ENCODE measurements around the gene CDK16.

CDK16 gene

DNA sequence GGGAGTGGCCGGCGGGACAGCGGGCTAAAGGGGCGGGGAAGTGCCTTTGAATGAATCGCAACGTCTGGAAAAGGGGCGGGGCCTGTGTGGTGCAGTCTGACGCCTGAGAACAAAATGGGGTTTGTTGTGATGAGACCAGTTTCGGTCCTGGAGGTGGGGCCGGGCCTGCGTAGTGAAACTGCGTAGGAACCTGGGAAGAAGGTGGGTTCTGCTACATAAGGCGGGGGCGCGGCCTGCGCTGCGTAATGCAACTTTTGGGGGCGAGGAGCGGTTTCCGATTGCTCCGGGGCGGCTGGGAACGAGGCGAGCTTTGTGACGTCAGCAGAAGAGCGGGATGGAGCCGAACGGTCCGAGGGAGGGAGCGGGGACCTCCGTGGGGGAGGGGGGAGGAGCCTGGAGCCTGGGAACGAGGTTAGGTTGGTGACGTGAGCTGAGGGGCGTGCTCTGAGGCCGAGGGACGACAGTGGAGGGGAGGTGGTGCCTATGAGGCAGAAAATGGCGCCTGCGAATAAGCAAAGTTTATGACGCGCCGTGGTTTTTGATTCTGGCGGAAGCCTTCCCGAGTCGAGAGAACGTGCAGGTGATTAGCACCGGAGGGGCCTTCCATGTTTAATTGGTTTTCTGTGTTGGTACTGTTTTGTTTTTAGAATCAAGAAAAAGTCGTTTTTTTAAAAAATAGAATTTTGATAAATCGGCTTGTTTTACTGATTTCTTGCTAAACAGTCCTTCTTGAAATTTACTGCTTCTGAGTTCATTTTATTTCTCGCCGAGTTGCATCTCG, 15.0 kb downstream of the CDK16 start:
- Mint-ChIP-seq H3K27ac (peak overlapping the region; percentile 98), H3K36me3 (peaks cover 22% of the 10 kb centered on the region), H3K27me3 (no peaks in the 10 kb centered on the region), H3K4me1 (peaks cover 27% of the 10 kb centered on the region), H3K9me3 (no peaks in the 10 kb centered on the region), H3K4me3 (peak overlapping the region; percentile 88)
- CTCF ChIA-PET: no interaction called here
- peak; percentile 94 for DNase-seq

DNA sequence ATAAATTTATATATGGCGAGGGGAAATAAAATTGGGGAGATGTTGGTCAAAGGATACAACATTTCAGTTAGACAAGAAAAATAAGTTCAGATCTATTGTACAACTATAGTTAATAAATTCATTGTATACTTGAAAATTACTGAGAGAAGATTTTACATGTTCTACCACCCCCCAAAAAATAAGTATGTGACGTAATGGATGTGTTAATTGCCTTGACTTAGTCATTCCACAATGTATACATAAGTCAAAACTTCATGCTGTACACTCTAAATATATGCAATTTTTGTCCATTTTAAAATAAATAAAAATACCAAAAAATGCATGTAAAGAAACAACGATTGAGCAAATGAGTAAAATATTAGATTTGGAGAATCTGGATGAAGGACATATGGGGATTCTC, 16.1 kb downstream of the CDK16 start:
- Mint-ChIP-seq H3K27ac (peak overlapping the region; percentile 82), H3K4me1 (peaks cover 27% of the 10 kb centered on the region), H3K4me3 (peak overlapping the region; percentile 60), H3K9me3 (no peaks in the 10 kb centered on the region), H3K36me3 (peaks cover 17% of the 10 kb centered on the region), H3K27me3 (no peaks in the 10 kb centered on the region)
- CTCF ChIA-PET: no interaction called here
- DNase-seq: no peak

DNA sequence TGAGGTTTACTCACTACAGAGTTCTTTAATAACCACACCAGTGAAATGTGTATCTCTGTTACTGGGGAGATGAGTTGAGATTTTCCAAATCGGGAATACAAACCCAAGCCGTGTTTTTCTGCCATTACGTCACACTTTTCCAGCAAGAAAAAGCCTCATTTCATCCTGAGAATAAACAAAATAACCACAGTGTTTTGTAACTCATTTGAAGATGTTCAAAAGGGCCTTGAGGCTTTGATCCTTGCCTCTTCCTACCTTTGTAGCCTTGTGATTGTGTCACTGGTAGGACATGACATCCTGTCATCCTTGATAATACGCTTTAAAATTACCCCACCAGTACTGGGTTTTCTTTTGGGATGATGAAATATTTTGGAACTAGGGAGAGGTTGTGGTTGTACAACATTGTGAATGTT, 17.2 kb downstream of the CDK16 start:
- CTCF ChIA-PET: interaction anchor here (0.7 kb wide), 1 partner anchor 146 kb away, joined by 3 read pairs; no protein-coding TSS in a partner anchor
- peak overlapping the region; percentile 4 for H3K27ac Mint-ChIP-seq
- peaks cover 27% of the 10 kb centered on the region for H3K4me1 Mint-ChIP-seq
- peaks cover 18% of the 10 kb centered on the region for H3K36me3 Mint-ChIP-seq
- no peaks in the 10 kb centered on the region for H3K27me3 Mint-ChIP-seq
- DNase-seq: no peak
- H3K9me3 Mint-ChIP-seq: no peaks in the 10 kb centered on the region
- peak overlapping the region; percentile 34 for H3K4me3 Mint-ChIP-seq

DNA sequence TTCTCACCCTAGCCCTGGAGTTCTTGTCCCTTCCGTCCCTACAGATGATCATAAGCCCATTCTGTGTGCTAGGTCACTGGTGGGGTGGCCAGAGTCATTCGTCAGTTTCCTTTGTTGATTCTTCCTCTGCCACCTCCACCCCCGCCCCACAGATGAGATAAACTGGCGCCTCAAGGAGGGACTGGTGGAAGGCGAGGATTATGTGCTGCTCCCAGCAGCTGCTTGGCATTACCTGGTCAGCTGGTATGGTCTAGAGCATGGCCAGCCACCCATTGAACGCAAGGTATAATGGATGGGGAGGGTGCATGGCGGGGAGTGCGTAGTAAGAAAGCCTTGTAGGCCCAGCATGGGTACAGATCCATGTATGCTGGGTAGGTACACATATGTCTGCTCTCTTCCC, 20.7 kb downstream of the CDK16 start:
- Mint-ChIP-seq H3K9me3 (no peaks in the 10 kb centered on the region), H3K27ac (no peak overlapping the region), H3K36me3 (peaks cover 28% of the 10 kb centered on the region), H3K27me3 (no peaks in the 10 kb centered on the region), H3K4me3 (no peak overlapping the region), H3K4me1 (peaks cover 16% of the 10 kb centered on the region)
- DNase-seq: no peak
- CTCF ChIA-PET: no interaction called here

DNA sequence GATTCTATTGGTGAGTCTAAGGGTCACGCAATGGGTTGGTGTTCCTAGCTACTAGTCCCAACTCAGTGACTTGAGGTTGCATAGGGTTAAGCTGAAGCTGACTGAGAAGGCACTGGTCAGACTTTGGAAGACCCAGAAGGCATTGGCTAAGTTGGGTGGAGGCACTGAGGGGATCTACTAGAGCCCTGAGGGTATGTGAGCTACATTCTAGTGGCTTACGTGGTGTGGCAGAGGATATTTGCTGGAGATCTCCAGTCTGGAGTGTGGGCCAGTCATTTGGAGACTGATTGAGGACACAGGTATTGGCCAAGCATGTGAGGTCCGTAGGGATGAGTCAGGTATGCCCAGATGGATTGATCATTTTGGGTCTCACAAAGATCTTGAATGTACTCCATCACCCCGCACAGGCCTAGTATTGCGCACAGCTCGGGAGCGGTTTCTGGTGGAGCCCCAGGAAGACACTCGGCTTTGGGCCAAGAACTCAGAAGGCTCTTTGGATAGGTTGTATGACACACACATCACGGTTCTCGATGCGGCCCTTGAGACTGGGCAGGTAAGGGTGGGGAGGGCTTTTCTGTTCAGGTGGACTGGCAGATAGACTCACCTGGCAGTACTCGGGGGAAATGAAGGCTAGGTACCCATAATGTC, 21.5 kb downstream of the CDK16 start:
- no peaks in the 10 kb centered on the region for H3K9me3 Mint-ChIP-seq
- H3K27ac Mint-ChIP-seq: no peak overlapping the region
- CTCF ChIA-PET: no interaction called here
- no peaks in the 10 kb centered on the region for H3K27me3 Mint-ChIP-seq
- H3K4me3 Mint-ChIP-seq: no peak overlapping the region
- no peak for DNase-seq
- H3K4me1 Mint-ChIP-seq: peaks cover 12% of the 10 kb centered on the region
- peaks cover 28% of the 10 kb centered on the region for H3K36me3 Mint-ChIP-seq

DNA sequence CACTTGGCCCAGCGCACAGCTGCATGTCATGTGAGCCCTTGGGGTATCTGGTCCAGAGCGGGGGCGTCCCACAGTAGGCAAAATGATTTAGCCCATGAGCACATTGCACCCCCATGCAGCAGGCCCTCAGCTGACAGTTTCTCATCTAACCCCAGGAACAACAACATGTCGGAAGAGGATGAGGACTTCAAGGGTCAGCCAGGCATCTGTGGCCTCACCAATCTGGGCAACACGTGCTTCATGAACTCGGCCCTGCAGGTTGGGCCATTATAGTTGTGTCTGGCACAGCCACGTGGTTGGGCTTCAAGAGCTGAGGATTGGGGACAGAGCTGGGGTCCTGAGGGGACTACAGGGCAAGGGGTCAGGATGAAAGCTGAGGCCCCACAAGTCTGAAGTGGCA, 22.1 kb downstream of the CDK16 start:
- CTCF ChIA-PET: no interaction called here
- DNase-seq: no peak
- Mint-ChIP-seq H3K4me1 (peaks cover 6% of the 10 kb centered on the region), H3K9me3 (no peaks in the 10 kb centered on the region), H3K27me3 (no peaks in the 10 kb centered on the region), H3K27ac (no peak overlapping the region), H3K4me3 (no peak overlapping the region), H3K36me3 (peaks cover 23% of the 10 kb centered on the region)

DNA sequence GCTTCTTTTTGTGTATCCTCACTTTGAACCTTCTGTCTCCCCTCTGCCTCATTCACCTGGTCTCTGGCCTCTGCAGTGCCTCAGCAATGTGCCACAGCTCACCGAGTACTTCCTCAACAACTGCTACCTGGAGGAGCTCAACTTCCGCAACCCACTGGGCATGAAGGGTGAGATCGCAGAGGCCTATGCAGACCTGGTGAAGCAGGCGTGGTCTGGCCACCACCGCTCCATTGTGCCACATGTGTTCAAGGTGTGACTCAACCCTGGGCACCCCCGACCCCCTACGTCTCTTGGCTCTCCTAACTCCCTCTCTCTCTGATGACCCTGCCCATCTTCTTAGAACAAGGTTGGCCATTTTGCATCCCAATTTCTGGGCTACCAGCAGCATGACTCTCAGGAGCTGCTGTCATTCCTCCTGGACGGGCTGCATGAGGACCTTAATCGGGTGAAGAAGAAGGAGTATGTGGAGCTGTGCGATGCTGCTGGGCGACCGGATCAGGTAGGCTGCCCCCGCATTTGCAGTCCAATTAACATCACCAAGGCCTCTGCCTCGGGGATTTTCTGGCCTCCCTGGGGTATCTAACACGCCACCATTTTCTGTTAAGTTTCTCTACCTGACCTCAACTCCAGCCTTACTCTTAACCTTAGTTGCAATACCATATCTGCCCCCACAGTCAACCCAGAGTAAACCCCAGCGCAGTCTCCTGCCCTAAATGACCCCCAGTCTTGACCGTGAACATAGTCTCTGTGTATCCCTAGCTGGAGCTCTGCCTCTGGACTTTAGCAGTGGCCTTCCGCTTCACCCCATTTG, 22.9 kb downstream of the CDK16 start:
- no peak overlapping the region for H3K4me3 Mint-ChIP-seq
- no peaks in the 10 kb centered on the region for H3K9me3 Mint-ChIP-seq
- no peaks in the 10 kb centered on the region for H3K27me3 Mint-ChIP-seq
- H3K27ac Mint-ChIP-seq: no peak overlapping the region
- H3K36me3 Mint-ChIP-seq: peaks cover 27% of the 10 kb centered on the region
- no peak for DNase-seq
- H3K4me1 Mint-ChIP-seq: no peaks in the 10 kb centered on the region
- CTCF ChIA-PET: no interaction called here

DNA sequence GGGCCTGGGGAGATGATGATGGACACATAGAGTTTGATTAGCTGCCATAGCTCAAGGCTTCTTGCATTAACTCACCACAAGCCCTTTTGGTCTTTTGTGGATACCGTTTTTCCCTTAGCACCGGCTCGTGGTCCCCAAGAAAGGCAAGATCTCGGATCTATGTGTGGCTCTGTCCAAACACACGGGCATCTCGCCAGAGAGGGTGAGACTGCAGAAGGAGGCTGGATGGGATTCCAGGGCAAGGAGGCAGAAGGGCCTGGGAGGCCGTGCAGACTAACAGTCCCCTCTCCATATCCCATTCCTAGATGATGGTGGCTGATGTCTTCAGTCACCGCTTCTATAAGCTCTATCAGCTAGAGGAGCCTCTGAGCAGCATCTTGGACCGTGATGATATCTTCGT, 23.8 kb downstream of the CDK16 start:
- Mint-ChIP-seq H3K9me3 (no peaks in the 10 kb centered on the region), H3K36me3 (peaks cover 28% of the 10 kb centered on the region), H3K4me3 (no peak overlapping the region), H3K4me1 (no peaks in the 10 kb centered on the region), H3K27ac (no peak overlapping the region), H3K27me3 (no peaks in the 10 kb centered on the region)
- DNase-seq: no peak
- CTCF ChIA-PET: no interaction called here

DNA sequence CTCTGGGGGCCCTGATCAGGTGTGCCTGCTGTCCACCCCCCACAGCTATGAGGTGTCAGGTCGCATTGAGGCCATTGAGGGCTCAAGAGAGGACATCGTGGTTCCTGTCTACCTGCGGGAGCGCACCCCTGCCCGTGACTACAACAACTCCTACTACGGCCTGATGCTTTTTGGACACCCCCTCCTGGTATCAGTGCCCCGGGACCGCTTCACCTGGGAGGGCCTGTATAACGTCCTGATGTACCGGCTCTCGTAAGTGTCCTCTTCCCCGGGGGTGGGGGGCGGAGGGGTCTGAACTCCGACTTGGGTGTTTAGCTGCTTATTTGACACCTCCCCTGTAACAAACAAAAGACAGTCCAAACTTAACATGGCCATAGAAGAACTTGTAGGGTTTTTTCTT, 24.9 kb downstream of the CDK16 start:
- no peaks in the 10 kb centered on the region for H3K4me1 Mint-ChIP-seq
- no peak overlapping the region for H3K4me3 Mint-ChIP-seq
- CTCF ChIA-PET: no interaction called here
- H3K27me3 Mint-ChIP-seq: no peaks in the 10 kb centered on the region
- no peaks in the 10 kb centered on the region for H3K9me3 Mint-ChIP-seq
- no peak for DNase-seq
- H3K36me3 Mint-ChIP-seq: peaks cover 29% of the 10 kb centered on the region
- H3K27ac Mint-ChIP-seq: no peak overlapping the region

DNA sequence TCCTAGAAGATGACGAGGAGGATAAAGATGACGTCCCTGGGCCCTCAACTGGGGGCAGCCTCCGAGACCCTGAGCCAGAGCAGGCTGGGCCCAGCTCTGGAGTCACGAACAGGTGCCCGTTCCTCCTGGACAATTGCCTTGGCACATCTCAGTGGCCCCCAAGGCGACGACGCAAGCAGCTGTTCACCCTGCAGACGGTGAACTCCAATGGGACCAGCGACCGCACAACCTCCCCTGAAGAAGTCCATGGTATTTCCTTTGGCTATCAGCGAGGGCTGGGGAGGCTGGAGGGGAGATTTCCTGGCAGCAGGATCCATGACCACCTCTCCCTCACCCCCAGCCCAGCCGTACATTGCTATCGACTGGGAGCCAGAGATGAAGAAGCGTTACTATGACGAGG, 26.2 kb downstream of the CDK16 start:
- CTCF ChIA-PET: no interaction called here
- H3K9me3 Mint-ChIP-seq: no peaks in the 10 kb centered on the region
- H3K36me3 Mint-ChIP-seq: peaks cover 29% of the 10 kb centered on the region
- no peak overlapping the region for H3K27ac Mint-ChIP-seq
- no peaks in the 10 kb centered on the region for H3K4me1 Mint-ChIP-seq
- H3K27me3 Mint-ChIP-seq: no peaks in the 10 kb centered on the region
- H3K4me3 Mint-ChIP-seq: no peak overlapping the region
- DNase-seq: no peak

DNA sequence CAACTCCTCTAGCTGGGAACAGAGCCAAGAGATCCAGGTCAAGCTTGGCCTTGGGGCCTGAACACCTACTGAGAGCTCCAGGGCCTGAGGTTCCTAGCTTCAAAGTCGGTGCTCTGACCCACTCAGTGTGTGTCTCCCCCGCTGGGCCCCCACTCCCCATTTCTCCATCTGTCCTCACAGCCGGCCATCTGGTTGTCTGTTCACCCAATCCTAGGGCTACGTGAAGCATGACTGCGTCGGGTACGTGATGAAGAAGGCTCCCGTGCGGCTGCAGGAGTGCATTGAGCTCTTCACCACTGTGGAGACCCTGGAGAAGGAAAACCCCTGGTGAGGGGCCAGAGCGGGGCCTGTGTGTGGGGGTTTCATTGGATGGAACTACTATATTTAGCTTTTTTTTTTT, 26.7 kb downstream of the CDK16 start:
- CTCF ChIA-PET: no interaction called here
- no peaks in the 10 kb centered on the region for H3K9me3 Mint-ChIP-seq
- no peak for DNase-seq
- no peaks in the 10 kb centered on the region for H3K27me3 Mint-ChIP-seq
- H3K27ac Mint-ChIP-seq: no peak overlapping the region
- H3K4me1 Mint-ChIP-seq: no peaks in the 10 kb centered on the region
- peaks cover 24% of the 10 kb centered on the region for H3K36me3 Mint-ChIP-seq
- no peak overlapping the region for H3K4me3 Mint-ChIP-seq

DNA sequence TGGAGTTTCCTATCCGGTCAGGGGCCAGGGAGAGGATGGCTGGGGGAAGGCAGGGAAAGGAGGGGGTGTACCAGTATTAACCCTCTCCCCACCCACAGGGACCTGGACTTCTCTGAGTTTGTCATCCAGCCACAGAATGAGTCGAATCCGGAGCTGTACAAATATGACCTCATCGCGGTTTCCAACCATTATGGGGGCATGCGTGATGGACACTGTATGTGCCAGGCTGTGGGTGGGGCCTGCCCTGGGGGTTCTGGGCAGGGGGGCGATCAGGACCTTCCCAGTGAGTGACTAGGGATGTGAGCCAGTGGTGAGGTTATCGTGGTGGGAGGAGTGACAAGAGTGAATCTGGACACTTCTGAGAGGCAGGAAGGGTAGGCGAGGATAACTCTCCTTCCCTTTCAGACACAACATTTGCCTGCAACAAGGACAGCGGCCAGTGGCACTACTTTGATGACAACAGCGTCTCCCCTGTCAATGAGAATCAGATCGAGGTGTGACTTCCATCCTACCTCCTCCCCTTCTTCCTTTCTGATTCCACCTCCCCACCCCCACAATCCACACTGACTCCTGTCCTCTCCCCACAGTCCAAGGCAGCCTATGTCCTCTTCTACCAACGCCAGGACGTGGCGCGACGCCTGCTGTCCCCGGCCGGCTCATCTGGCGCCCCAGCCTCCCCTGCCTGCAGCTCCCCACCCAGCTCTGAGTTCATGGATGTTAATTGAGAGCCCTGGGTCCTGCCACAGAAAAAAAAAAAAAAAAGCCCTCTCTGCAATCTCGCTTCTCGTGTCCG, 28.9 kb downstream of the CDK16 start:
- DNase-seq: no peak
- Mint-ChIP-seq H3K27ac (no peak overlapping the region), H3K36me3 (peaks cover 14% of the 10 kb centered on the region), H3K4me3 (no peak overlapping the region), H3K9me3 (no peaks in the 10 kb centered on the region), H3K4me1 (no peaks in the 10 kb centered on the region), H3K27me3 (no peaks in the 10 kb centered on the region)
- CTCF ChIA-PET: no interaction called here

DNA sequence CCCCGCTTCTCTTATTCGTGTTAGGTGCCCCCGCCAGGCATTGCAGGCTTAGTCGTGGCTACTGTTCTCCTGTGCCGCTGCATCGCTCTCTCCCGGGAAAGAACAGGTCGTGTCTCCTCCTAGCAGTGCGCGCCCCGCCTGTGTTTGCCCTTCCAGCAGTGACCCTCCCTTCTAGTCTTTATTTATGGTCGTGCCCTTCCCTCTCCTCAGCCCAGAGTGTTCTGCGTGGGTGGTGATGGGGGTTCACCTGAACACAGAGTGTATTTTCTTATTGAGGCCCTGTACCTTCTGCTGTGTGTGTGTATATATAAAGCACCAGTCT, 29.5 kb downstream of the CDK16 start:
- H3K9me3 Mint-ChIP-seq: no peaks in the 10 kb centered on the region
- H3K4me3 Mint-ChIP-seq: no peak overlapping the region
- no peak overlapping the region for H3K27ac Mint-ChIP-seq
- CTCF ChIA-PET: no interaction called here
- no peaks in the 10 kb centered on the region for H3K4me1 Mint-ChIP-seq
- H3K36me3 Mint-ChIP-seq: peaks cover 14% of the 10 kb centered on the region
- no peaks in the 10 kb centered on the region for H3K27me3 Mint-ChIP-seq
- no peak for DNase-seq

DNA sequence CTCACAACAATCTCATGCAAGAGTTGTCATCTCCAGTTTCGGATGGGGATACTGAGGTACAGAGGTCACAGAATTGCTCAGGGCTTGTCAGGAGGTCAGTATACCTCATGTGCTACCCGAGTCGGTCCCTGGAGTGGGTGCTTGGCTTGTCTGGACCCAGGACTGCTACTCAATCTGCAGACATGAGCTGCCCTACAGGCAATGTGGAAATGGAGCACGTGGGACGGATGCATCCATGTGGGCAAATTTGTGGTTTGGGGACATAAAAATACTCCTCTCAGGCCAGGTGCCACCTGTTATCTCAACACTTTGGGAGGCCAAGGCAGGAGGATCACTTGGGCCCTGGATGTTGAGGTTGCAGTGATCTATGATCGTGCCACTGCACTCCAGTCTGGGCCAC, 30.1 kb downstream of the CDK16 start:
- Mint-ChIP-seq H3K36me3 (peaks cover 13% of the 10 kb centered on the region), H3K27ac (no peak overlapping the region), H3K4me1 (no peaks in the 10 kb centered on the region), H3K4me3 (no peak overlapping the region), H3K27me3 (no peaks in the 10 kb centered on the region), H3K9me3 (no peaks in the 10 kb centered on the region)
- CTCF ChIA-PET: no interaction called here
- DNase-seq: no peak
